ENCODE data around the gene ROBO2. TPM values are rescaled to one million over a fixed set of nuclear protein-coding genes. Genes with fewer than 3 reads are reported as not detected.

ROBO2 gene
- total and polyA plus RNA-seq, 4 donors, result 0.30 to 72.4 (median 3.3) TPM

- H3K27me3 ChIP-seq (ENCODE audit: control insufficient read depth in 3 of 3, insufficient read depth in 3 of 3, low read length in 2 of 3), result no peaks in the 10 kb centered on the region
- no peaks in the 10 kb centered on the region for H3K9me3 ChIP-seq (ENCODE audit: control insufficient read depth in 4 of 4, insufficient read depth in 3 of 4, low read length in 3 of 4)
- no peak overlapping the region for H3K27ac ChIP-seq (ENCODE audit: low read depth in 1 of 2, low read length in 1 of 2)
- H3K4me3 ChIP-seq, result no peak overlapping the region
- H3K4me1 ChIP-seq (ENCODE audit: control insufficient read depth in 5 of 5, insufficient read depth in 5 of 5, low read length in 5 of 5), result no peaks in the 10 kb centered on the region
- DNase-seq, result no peak
- ATAC-seq (ENCODE audit: insufficient read depth, low FRiP score), result no peak
- H3K36me3 ChIP-seq (ENCODE audit: control insufficient read depth in 4 of 4, insufficient read depth in 4 of 4, low read length in 4 of 4), result no peaks in the 10 kb centered on the region
- no peak overlapping the region for H3K9ac ChIP-seq (ENCODE audit: insufficient read depth in 1 of 2, low read length in 2 of 2)
- TF ChIP-seq, protein P1, sequence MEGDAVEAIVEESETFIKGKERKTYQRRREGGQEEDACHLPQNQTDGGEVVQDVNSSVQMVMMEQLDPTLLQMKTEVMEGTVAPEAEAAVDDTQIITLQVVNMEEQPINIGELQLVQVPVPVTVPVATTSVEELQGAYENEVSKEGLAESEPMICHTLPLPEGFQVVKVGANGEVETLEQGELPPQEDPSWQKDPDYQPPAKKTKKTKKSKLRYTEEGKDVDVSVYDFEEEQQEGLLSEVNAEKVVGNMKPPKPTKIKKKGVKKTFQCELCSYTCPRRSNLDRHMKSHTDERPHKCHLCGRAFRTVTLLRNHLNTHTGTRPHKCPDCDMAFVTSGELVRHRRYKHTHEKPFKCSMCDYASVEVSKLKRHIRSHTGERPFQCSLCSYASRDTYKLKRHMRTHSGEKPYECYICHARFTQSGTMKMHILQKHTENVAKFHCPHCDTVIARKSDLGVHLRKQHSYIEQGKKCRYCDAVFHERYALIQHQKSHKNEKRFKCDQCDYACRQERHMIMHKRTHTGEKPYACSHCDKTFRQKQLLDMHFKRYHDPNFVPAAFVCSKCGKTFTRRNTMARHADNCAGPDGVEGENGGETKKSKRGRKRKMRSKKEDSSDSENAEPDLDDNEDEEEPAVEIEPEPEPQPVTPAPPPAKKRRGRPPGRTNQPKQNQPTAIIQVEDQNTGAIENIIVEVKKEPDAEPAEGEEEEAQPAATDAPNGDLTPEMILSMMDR (IDR thresholded peaks at IDR 0.05; ENCODE audit: control extremely low read depth, extremely low read depth), result no peak
- WGBS, 2 donors, result 89 to 90% methylated on average over 1 of the region's 1 CpG
Observed at GRCh38 chr3:77365152-77365551, 325.3 kb downstream of the ROBO2 start.

DNA sequence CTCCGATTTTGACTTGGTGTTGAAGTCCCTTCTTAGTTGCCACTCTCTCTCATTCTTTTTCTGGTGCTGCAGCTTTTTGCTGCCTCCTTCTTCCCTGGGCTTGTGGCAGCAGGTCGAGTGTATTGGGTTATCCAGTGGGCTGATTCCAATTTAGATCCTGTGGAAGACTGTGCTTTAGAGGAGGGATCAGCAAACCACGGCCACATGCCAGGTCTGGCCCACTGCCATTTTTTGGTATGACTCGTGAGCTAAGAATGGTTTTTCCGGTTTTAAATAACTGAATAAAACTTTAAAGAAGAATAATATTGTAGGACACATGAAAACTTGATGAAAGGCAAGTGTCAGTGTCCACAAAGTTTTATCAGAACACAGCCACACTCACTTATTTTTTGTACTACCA is 330.5 kb downstream of the ROBO2 start:
- peak in 1 of 3 donors; percentile 29 for DNase-seq
- WGBS, 2 donors, result 59 to 77% methylated on average over 5 of the region's 5 CpGs
- H3K9ac ChIP-seq (ENCODE audit: insufficient read depth in 1 of 2, low read length in 2 of 2), result no peak overlapping the region
- TF ChIP-seq, protein P1 (IDR thresholded peaks at IDR 0.05; ENCODE audit: control extremely low read depth, extremely low read depth), result no peak
- ATAC-seq (ENCODE audit: insufficient read depth, low FRiP score), result no peak
- H3K9me3 ChIP-seq (ENCODE audit: control insufficient read depth in 4 of 4, insufficient read depth in 3 of 4, low read length in 3 of 4), result no peaks in the 10 kb centered on the region
- H3K36me3 ChIP-seq (ENCODE audit: control insufficient read depth in 4 of 4, insufficient read depth in 4 of 4, low read length in 4 of 4), result no peaks in the 10 kb centered on the region
- no peak overlapping the region for H3K4me3 ChIP-seq
- H3K27ac ChIP-seq (ENCODE audit: low read depth in 1 of 2, low read length in 1 of 2), result no peak overlapping the region
- peaks cover 0 to 2% (median 0%) of the 10 kb centered on the region in 5 donors for H3K4me1 ChIP-seq (ENCODE audit: control insufficient read depth in 5 of 5, insufficient read depth in 5 of 5, low read length in 5 of 5)
- H3K27me3 ChIP-seq (ENCODE audit: control insufficient read depth in 3 of 3, insufficient read depth in 3 of 3, low read length in 2 of 3), result no peaks in the 10 kb centered on the region

- H3K27me3 ChIP-seq (ENCODE audit: control insufficient read depth in 3 of 3, insufficient read depth in 3 of 3, low read length in 2 of 3), result no peaks in the 10 kb centered on the region
- WGBS, 2 donors, result 75% methylated on average over 3 of the region's 3 CpGs
- no peaks in the 10 kb centered on the region for H3K36me3 ChIP-seq (ENCODE audit: control insufficient read depth in 4 of 4, insufficient read depth in 4 of 4, low read length in 4 of 4)
- H3K9me3 ChIP-seq (ENCODE audit: control insufficient read depth in 4 of 4, insufficient read depth in 3 of 4, low read length in 3 of 4), result no peaks in the 10 kb centered on the region
- no peak for DNase-seq
- no peak overlapping the region for H3K9ac ChIP-seq (ENCODE audit: insufficient read depth in 1 of 2, low read length in 2 of 2)
- H3K4me3 ChIP-seq, result no peak overlapping the region
- H3K4me1 ChIP-seq (ENCODE audit: control insufficient read depth in 5 of 5, insufficient read depth in 5 of 5, low read length in 5 of 5), result peaks cover 0 to 2% (median 0%) of the 10 kb centered on the region in 5 donors
- TF ChIP-seq, protein P1 (IDR thresholded peaks at IDR 0.05; ENCODE audit: control extremely low read depth, extremely low read depth), result no peak
- no peak for ATAC-seq (ENCODE audit: insufficient read depth, low FRiP score)
- no peak overlapping the region for H3K27ac ChIP-seq (ENCODE audit: low read depth in 1 of 2, low read length in 1 of 2)
Observed at GRCh38 chr3:77372018-77372417, 332.1 kb downstream of the ROBO2 start.
